Heart left ventricle (tissue), 13 donors: ENCODE results near the gene JAKMIP1.

Source experiments
- CTCF ChIP-seq, 12 donors: fragments of 200-600 bp; sonication (generic) in 4 of 12; IDR thresholded peaks; one replicate each; pipeline versions ENCODE4 v1.5.0 to v1.8.0; 2018 to 2022; ENCODE audit warnings: antibody characterized with exemption in 12 of 12, mild to moderate bottlenecking in 5 of 12
- POLR2A ChIP-seq, 2 donors: fragments of 450-650 bp; IDR thresholded peaks; one replicate each; pipeline ENCODE4 v1.6.1; 2017; ENCODE audit warnings: antibody characterized with exemption in 2 of 2, mild to moderate bottlenecking in 2 of 2, moderate library complexity in 2 of 2
- donor health status: ischemic (EF 13 %, LVEDD 7.1; RV severe dilation, severe dysfunction).
- donor health status: DM: no; HTN: yes; CAD: no.
- donor health status: DM: no; HTN: no; CAD: no.
- donor health status: ischemic (EF 25% LVEDD 6.9; RV normal size, moderate dysfunction).
- donor health status: ischemic (EF 25% LVEDD 5.7; RV mildly dilated, moderate dysfunction).
- donor health status: ischemic (EF 35%, LVEDD 5.7; RV mildly dilated, moderate dysfunction).
- donor health status: nonischemic (EF 11% LVEDD 7.7; RV severe dilation, severe dysfunction).
- donor health status: DM: yes; HTN: yes; CAD: no.
- donor health status: PGD.
- donor health status: ischemic (EF 29% LVEDD 5.4; RV normal size, mild dysfunction).
- donor health status: nonischemic (EF 23%, LVEDD 6.1; RV moderate dilation, normal function).

- TF ChIP-seq POLR2A (IDR thresholded peaks at IDR 0.05) = no peak
- no peak for TF ChIP-seq CTCF (IDR thresholded peaks at IDR 0.05)
These were observed 182.0 kb downstream of the JAKMIP1 start, which contains the start of gene C4orf50 for GRCh38 chr4:6018331-6018730.
